GM21390 (cell line): ENCODE measurements around the gene DDX46.
"Not testable (repeated sequence)": the region's sequence is repeated elsewhere in the genome, so short reads cannot be mapped to it uniquely, and the experiment has no call there.

ENCODE experiments used
- ATAC-seq: cut with Tn5 transposase; IDR thresholded peaks from one replicate; pipeline ENCODE4 v1.9.1; 2021; ENCODE audit not compliant: unreplicated experiment

Gene DDX46

DNA sequence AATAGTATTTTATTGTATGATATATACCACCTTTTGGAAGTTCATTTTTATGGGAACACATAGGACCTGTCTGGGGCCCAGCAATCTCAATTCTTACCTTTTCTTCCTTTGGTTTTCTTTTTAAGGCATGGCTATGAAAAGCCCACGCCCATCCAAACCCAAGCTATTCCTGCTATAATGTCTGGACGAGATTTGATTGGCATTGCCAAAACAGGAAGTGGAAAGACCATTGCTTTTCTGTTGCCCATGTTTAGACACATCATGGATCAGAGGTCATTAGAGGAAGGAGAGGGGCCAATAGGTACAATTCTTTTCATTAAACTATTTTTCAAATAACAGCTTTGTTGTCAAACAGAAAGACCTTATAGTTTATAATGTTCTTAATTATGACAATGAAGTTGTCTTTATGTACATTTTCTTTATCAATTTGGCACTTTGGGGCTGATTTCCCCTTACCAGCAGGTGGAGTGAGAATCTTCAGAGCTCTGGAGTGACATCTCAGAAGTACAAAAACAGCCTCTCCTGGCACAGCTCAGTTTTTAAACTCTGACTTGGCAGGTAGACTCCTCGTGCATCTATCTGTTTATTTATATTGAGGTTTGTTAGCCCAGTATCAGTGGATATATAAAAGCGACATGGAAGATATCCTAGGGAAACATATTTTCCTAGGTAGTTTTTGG, 25.8 kb downstream of the DDX46 start:
- ATAC-seq: no peak

DNA sequence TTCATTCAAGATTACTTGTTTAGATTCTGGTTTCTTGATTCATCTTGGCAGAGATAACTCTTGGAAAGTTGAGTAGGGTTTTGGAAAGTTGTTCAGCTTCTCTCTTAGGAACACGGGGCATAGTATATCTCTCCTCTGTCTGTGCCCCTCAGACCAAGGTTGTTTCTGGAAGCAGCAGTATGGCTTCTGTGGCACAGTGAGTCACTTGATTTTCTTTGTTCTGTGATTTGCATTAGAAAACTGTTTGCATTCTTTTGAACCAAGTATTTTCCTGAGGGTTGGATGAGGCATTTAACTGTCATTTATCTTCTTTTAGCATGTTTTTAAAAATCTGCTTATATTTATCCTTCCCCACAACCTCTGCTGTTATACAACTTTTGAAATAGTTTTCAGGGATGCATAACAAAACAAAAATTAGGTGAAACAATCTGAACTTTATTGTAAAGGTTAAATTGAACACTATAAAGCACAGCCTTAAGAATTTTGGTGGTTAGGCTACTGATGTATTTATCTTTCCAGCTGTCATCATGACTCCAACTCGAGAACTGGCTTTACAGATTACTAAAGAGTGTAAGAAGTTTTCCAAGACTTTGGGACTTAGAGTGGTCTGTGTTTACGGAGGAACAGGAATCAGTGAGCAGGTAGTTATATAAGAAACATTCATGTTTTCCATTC, 26.5 kb downstream of the DDX46 start:
- no peak for ATAC-seq

DNA sequence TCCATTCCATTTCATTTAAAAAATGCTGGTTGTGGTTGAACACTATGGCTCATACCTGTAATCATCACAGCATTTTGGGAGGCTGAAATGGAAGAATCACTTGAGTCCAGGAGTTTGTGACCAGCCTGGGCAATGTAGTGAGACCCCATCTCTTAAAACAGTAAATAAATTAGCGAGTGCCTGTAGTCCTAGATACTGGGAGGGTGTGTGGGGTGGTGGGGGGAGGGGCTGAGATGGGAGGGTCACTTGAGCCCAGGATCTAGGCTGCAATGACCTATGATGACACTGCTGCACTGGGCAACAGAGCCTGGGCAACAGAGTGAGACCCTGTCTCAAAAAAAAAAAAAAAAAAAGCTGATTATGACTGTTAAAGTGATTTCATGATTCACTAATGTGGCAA, 29.1 kb downstream of the DDX46 start:
- no peak for ATAC-seq

DNA sequence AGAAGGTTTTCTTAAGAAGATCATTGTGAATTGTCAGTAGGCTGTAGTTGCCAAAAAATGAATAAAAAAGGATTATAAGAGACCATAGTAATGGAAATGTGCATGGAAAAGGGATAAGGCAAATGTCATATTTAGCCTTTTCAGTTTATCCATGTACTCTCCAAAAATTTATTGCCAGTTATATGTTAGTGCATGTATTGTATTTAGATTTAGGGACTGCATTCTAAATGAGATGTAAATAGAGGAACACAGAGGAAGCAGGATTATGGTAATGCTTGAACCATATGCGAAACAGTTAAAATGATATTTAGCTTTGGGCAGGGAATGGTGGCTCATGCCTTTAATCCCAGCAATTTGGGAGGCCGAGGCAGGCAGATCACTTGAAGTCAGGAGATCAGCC, 33.0 kb downstream of the DDX46 start:
- ATAC-seq: no peak

DNA sequence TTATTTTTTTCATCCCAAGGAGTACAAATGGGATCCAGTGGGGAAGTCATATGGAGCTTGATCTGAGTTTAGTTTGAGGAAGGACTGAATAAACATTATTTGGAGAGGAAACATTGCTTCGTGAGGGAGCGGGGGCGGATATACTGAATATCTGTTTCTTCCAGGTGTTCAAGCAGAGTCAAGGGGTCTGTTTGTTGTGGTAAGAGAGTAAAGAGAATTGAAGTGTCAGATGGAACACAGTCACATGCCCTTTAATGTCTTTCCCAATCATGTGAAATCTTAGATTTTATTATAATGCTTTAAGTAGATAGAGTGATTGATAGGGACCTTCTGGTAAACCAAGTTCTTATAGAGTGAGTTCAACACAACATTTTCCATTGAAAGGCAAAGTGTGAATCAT, 33.7 kb downstream of the DDX46 start:
- ATAC-seq: no peak

DNA sequence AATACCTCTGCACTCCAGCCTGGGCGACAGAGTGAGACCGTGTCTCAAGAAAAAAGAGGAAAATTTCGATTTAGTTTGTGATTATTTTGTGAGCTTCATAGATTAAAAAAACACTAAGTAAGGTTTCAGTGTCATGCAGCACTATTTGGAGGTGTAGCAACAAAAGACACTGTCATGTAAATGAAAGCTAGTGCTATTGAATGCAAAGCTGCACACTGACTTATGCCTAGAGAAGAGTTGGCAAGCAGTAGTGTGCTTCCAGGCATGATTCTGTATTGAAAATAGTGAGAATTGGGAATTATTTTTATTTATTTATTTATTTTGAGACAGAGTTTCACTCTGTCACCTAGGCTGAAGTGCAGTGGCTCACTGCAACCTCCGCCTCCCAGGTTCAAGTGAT, 34.5 kb downstream of the DDX46 start:
- ATAC-seq: no peak

DNA sequence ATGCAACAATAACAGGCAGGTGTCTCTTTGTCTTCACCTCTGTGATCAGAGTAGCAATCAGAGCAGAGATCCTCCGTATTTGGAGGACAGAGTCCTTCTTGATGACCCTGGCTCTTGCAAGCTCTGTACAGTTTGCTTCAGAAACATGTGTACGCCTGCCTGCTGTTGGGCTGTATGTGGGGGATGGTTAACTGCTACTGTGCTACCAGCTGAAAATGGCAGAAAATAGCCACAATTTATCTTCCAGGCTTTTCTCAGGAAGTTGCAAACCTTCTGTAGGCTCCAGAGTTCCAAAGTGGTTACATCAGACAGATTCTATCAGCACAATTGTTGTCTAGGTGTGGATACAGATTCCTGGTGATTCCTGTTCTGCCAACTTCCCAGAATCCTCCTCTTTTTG, 35.5 kb downstream of the DDX46 start:
- no peak for ATAC-seq

DNA sequence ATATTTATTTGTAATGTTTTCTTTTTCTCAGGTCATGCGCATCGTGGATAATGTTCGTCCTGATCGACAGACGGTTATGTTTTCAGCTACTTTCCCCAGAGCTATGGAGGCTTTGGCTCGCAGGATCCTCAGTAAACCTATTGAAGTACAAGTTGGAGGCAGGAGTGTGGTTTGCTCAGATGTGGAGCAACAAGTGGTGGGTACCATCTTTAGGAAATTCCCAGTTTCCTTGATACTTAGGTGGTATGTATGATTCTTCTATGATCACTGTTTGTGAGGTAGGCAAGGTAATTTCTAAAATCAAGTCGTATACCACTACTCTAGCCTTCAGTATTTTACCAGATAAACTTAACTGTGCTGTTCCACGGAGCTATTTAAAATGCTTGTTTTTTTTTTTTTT, 36.2 kb downstream of the DDX46 start:
- no peak for ATAC-seq

DNA sequence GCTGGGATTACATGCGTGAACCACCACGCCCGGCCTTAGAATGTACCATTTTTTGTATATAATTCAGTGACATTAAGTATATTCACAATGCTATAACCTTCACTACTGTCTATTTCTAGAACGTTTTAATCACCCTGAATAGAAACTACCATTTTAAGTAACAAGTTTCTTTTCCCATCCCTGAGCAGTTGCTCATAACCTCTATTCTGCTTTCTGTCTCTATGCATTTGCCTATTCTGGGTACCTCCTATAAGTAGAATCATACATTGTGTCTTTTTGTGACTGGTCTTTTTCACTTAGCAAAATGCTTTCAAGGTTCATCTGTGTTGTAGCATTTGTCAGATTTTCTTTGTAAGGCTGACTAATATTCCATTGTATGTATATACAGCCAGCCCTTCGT, 39.9 kb downstream of the DDX46 start:
- peak; percentile 67 for ATAC-seq

DNA sequence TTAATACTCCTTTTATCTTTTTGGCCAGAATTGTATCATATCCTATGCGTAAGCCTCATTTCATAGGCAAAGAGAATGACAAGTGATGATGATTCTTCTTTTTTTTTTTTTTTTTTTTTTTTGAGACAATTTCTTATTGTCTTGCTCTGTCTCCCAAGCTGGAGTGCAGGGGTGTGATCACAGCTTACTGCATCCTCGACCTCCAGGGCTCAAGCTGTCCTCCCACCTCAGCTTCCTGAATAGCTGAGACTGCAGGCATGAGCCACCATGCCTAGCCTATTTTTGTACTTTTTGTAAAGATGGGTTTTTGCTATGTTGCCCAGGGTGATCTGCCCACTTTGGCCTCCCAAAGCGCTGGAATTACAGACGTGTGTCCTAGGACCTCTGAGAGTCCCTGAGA, 45.2 kb downstream of the DDX46 start:
- no peak for ATAC-seq

DNA sequence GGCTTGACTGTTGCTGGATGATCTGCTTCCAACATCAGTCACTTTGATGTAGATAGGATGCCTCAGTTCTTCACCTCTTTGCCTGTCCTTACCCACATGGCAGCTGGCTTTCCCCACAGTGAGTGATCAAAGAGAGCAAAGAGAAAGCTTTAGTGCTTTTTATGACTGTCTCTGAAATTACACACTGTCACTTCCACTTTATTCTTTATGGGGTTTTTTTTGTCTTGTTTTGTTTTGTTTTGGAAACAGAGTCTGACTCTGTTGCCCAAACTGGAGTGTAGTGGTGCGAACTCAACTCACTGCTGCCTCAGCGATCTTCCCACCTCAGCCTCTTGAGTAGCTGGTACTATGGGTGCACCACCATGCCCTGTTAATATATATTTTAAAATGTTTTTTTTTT, 54.8 kb downstream of the DDX46 start:
- no peak for ATAC-seq

DNA sequence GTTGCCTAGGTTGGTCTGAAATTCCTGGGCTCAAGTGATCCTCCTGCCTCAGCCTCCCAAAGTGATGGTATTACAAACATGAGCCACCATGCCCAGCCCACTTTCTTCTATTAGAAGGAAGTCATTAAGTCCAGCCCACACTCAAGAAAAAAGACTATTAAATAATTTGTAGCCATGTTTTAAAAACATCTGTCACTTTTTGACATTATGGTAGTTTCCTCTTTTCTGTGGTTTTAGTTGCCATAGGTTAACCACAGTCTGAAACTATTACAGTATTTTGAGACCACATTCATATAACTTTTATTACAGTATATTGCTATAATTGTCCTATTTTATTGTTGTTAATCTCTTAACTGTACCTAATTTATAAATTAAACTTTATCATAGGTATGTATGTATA, 55.2 kb downstream of the DDX46 start:
- ATAC-seq: peak; percentile 63

DNA sequence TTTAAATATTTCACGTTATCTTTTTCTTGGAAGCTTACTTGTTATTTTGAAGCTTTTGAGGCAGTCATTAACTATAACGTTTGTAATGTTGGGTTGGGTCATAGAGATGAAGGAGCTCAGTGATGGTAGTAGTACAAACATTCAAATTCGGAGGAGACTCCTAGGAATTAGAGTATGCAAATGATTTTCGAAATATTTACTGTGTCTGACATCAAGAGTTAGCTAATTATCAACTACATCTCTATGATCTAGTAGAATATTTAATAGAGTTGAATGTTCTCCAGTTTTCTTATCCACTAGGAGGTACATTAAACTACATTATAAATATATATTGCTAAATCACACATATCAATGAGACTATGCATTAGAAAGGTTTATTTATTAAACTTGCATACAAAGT, 58.4 kb downstream of the DDX46 start:
- ATAC-seq: no peak

DNA sequence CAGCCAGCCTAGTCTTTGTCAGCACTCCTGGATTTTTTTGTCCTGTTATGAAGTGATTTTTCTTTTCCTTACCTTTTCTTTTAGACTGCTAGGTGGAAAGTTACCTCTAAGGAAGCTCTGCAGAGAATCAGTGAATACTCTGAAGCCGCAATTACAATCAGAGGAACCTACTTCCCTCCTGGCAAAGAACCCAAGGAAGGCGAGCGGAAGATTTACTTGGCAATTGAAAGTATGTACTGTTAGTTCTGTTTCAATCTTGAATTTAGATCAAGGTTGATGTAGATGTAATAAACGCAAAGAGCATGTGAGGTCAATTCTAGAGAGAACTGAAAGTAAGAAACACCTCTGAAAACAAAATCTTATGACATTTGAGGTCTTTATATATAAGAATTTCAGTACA, 60.2 kb downstream of the DDX46 start:
- ATAC-seq: no peak

DNA sequence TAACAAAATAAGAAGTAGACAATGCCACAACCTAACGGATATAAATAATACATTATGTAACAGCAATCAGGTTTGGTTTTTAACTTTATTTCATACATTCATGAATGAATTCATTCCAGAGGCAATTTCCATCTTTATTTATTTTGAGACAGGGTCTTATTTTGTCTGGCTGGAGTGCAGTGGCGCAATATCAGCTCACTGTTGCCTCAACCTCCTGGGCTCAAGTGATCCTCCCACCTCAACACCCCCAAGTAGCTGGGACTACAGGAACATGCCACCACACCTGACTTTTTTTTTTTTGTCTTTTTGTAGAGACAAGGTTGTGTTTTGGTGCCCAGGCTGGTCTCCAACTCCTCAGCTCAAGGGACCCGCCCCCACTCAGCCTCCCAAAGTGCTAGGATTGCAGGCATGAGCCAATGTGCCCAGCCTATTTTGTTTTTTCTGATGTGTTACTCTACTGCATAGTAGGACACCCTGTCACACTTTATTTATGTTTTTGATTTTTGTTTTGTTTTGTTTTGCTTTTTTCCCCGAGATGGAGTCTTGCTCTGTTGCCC, 60.9 kb downstream of the DDX46 start:
- ATAC-seq: no peak

DNA sequence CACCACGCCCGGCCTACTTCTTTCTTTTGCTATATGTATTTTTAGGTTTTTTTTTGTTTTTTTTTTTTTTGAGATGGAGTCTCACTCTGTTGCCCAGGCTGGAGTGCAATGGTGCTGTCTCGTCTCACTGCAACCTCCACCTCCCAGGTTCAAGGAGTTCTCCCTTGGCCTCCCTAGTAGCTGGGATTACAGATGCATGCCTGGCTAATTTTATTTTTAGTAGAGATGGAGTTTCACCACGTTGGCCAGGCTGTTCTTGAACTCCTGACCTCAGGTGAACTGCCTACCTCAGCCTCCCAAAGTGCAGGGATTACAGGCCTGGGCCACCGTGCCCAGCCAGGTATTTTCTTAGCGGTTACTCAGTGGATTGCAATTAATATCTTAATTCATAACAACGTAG, 63.3 kb downstream of the DDX46 start:
- ATAC-seq: no peak

DNA sequence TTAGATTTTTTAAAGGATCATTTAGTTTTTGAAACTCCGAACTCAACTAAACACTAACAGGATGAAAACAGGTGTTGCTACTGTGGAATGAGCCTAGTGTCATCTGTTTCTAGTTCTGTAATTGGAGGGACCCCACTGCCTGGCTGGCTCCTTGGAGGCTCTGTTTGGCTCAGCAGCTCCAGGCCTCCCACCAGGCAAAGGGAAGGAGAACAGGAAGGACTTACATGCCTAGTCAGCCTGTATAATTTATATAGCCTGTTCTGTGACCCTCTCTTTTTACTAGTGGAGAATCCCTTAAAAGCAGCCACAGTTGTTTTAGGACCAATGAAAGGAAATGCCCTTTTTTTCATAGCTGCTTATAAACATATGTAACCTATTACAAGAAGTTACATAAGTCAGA, 66.1 kb downstream of the DDX46 start:
- ATAC-seq: no peak

DNA sequence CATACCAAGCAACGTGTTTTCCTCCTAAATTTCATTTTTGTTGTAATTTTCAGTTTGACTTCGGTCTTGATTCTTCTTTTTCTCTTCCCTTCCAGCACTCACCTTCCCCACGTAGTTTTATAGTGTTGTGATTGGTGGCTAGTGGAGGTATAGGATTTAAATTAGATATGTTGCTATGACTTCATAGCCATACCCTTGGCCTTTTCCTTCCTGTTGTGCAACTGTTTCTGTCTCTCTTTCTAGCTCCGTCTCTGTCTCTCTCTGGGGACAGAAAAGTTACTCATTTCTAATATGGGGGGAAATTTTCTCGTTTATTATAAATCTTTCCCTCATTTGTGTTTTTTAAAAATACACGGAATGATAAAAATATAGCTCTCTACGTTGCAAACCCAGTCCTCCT, 66.6 kb downstream of the DDX46 start:
- ATAC-seq: no peak

DNA sequence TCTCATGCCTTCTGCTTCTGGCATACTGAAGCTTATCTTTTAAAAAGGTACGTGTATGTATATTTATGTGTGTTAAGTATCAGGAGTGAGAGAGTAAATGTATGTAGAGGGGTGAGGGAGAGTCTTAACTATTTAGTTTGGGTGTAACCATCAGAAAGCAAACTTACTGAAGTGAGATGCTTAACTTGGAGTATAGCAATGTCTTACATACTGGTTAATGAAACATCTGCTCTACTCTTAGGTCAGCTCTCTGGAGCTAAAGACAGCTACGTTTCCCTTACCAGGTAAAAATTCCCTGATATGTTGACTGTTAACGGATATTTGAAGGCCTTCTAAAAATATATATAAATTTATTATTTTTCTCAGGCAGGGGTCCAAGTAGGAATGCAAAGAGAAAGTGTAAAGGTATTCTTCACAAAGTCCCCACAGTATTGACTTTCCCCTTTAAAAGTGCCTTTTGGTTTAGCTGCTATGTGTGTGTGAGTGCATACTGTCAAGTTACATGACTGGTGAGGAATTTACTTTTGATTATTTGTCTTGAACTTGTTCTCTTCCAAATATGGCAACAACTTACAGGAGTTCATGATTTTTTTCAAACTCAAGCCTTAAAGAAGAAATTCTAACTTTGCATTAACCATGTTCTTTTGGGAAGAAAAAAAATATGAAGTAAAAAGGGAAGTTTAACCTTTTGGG, 74.9 kb downstream of the DDX46 start:
- ATAC-seq: no peak

DNA sequence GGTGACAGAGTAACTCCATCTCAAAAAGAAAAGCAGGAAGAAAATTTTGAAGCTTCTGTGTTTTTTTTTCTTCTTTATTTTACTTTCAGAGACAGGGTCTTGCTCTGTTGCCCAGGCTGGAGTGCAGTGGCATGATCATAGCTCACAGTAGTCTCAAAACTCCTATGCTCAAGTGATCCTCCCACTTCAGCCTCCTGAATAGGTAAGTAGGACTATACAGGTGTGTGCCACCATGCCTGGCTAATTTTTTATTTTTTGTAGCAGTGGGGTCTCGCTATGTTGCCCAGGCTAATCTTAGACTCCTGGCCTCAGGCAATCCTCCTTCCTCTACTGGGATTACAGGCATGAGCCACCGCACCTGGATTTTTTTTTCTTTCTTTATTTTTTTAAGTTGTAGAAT, 77.0 kb downstream of the DDX46 start:
- ATAC-seq: no peak

DNA sequence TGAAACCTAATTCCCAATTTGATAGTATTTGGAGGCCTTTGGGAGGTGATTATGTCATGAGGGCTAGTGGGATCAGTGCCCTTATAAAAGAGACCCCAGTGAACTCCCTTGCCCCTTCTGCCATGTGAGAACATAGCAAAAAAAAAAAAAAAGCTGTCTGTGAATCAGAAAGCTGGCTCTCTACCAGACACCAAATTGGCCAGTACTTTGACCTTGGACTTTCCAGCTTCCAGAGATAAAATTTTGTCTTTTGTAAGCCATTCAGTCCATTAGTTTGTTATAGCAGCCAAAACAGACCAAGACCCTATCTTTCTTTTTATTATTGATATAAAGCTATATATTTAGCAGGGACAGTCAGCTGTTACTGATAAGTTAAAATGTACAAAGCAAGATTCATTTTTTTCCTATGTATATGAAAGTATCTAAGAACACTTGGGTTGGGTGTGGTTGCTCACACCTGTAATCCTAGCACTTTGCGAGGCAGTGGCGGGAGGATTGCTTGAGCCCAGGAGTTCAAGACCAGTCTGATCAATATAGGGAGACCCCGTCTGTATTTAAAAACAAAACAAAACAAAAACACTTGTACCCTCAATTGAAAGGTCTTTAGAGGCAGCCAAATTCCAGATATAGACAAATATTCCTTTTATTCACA, 79.1 kb downstream of the DDX46 start:
- no peak for ATAC-seq

DNA sequence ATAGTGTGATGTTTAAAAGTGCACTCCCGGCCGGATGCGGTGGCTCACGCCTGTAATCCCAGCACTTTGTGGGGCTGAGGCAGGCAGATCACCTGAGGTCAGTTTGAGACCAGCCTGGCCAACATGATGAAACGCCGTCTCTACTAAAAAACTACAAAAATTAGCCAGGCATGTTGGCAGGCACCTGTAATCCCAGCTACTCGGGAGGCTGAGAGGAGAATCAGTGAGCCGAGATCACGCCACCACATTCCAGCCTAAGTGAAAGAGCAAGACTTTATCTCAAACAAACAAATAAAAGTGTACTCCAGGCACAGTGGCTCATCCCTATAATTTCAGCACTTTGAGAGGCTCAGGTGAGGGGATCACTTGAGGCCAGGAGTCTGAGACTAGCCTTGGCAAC, 79.8 kb downstream of the DDX46 start:
- ATAC-seq: not testable (repeated sequence)
